HEK293 (cell line): Measurements from ENCODE around the gene EMSY.

Experiments
- CTCF ChIA-PET: fragments of 350-600 bp; formaldehyde crosslinking; extraction: SDS; loops from one replicate; lab custom pipeline; 2021; ENCODE audit warnings: antibody characterized with exemption; lab: Yijun Ruan, JAX
- POLR2A ChIA-PET: fragments of 300-600 bp; formaldehyde crosslinking; extraction: SDS; loops from one replicate; lab custom pipeline; 2020; ENCODE audit warnings: antibody characterized with exemption, inconsistent platforms; lab: Yijun Ruan, JAX
- H3K27ac ChIP-seq: fragments of 200-500 bp; sonication (Bioruptor generic); 2 replicates; pipeline ENCODE4 v1.5.1; 2014; ENCODE audit warnings: low read depth, low read length, control low read depth, inconsistent platforms; ENCODE audit errors: extremely low read depth
- H3K36me3 ChIP-seq, 2 experiments: fragments of 200-500 bp in 1 of 2; sonication (Bioruptor generic) in 1 of 2; 1 replicate in 1 of 2; 2 replicates in 1 of 2; pipeline ENCODE4 v1.5.1; 2014 to 2017; ENCODE audit warnings: inconsistent platforms in 2 of 2, low read length in 2 of 2; ENCODE audit not compliant: control insufficient read depth in 2 of 2, insufficient read depth in 1 of 2
- H3K4me1 ChIP-seq: fragments of 200-500 bp; sonication (Bioruptor generic); 2 replicates; pipeline ENCODE4 v1.5.1; 2014; ENCODE audit warnings: mild to moderate bottlenecking, low read length, inconsistent platforms; ENCODE audit not compliant: control insufficient read depth, insufficient read depth
- H3K4me3 ChIP-seq: 2 replicates; pipeline ENCODE4 v1.5.1; 2011; ENCODE audit warnings: low read depth, mild to moderate bottlenecking, control low read depth, low read length, moderate library complexity
- H3K9me3 ChIP-seq: fragments of 200-500 bp; sonication (Bioruptor generic); 2 replicates; pipeline ENCODE4 v1.5.1; 2014; ENCODE audit warnings: low read depth, low read length, inconsistent platforms; ENCODE audit not compliant: control insufficient read depth, insufficient read depth
- REST ChIP-seq: fragments of 450-650 bp; formaldehyde crosslinking; IDR thresholded peaks from 2 replicates; pipeline ENCODE4 v1.5.1; 2016; ENCODE audit warnings: missing biosample characterization, missing genetic modification characterization
- ZNF157 ChIP-seq: fragments of 450-650 bp; formaldehyde crosslinking; IDR thresholded peaks from 2 replicates; pipeline ENCODE4 v1.5.1; 2016; ENCODE audit warnings: missing biosample characterization, missing genetic modification characterization
- ZNF221 ChIP-seq: fragments of 450-650 bp; formaldehyde crosslinking; IDR thresholded peaks from 2 replicates; pipeline ENCODE4 v1.5.1; 2017; ENCODE audit warnings: missing biosample characterization, missing genetic modification characterization, borderline replicate concordance
- ZNF26 ChIP-seq: fragments of 450-650 bp; formaldehyde crosslinking; IDR thresholded peaks from 2 replicates; pipeline ENCODE4 v1.5.1; 2016; ENCODE audit warnings: missing biosample characterization, missing genetic modification characterization
- ZNF280D ChIP-seq: fragments of 450-650 bp; formaldehyde crosslinking; IDR thresholded peaks from 2 replicates; pipeline ENCODE4 v1.5.1; 2016; ENCODE audit warnings: missing biosample characterization, missing genetic modification characterization
- ZNF341 ChIP-seq: fragments of 450-650 bp; formaldehyde crosslinking; IDR thresholded peaks from 2 replicates; pipeline ENCODE4; 2016; ENCODE audit warnings: low read depth, missing biosample characterization, missing genetic modification characterization
- ZNF518A ChIP-seq: fragments of 450-650 bp; formaldehyde crosslinking; conservative IDR thresholded peaks from 2 replicates; pipeline ENCODE4 v1.5.1; 2016; ENCODE audit warnings: low read depth, missing biosample characterization, missing genetic modification characterization
- ZNF596 ChIP-seq: fragments of 450-650 bp; IDR thresholded peaks from 2 replicates; pipeline ENCODE4 v1.5.0; 2018; ENCODE audit warnings: missing biosample characterization, mild to moderate bottlenecking, missing genetic modification characterization, moderate library complexity
- ZNF670 ChIP-seq: fragments of 450-650 bp; formaldehyde crosslinking; IDR thresholded peaks from 2 replicates; pipeline ENCODE4 v1.5.1; 2016; ENCODE audit warnings: missing biosample characterization, missing genetic modification characterization, low read depth
- ZNF837 ChIP-seq: fragments of 450-650 bp; formaldehyde crosslinking; IDR thresholded peaks from 2 replicates; pipeline ENCODE4 v1.5.1; 2016; ENCODE audit warnings: missing biosample characterization, missing genetic modification characterization
- TF ChIP-seq, protein P1 (sequence below): fragments of 450-650 bp; formaldehyde crosslinking; IDR thresholded peaks from 2 replicates; pipeline ENCODE4 v1.5.1; 2016; ENCODE audit warnings: missing biosample characterization, missing genetic modification characterization, low read depth

The EMSY gene

GRCh38 chr11:76597533-76598425 is 153.0 kb downstream of the EMSY start:
- CTCF ChIA-PET = interaction anchor here (1.3 kb wide), 3 partner anchors 9 to 61 kb away, joined by 5 to 6 read pairs (median 6); no protein-coding TSS in a partner anchor
- POLR2A ChIA-PET = no interaction called here
- Histone ChIP-seq H3K27ac (no peak overlapping the region), H3K4me3 (no peak overlapping the region), H3K9me3 (no peaks in the 10 kb centered on the region), H3K4me1 (no peaks in the 10 kb centered on the region)
- TF ChIP-seq, protein P1, sequence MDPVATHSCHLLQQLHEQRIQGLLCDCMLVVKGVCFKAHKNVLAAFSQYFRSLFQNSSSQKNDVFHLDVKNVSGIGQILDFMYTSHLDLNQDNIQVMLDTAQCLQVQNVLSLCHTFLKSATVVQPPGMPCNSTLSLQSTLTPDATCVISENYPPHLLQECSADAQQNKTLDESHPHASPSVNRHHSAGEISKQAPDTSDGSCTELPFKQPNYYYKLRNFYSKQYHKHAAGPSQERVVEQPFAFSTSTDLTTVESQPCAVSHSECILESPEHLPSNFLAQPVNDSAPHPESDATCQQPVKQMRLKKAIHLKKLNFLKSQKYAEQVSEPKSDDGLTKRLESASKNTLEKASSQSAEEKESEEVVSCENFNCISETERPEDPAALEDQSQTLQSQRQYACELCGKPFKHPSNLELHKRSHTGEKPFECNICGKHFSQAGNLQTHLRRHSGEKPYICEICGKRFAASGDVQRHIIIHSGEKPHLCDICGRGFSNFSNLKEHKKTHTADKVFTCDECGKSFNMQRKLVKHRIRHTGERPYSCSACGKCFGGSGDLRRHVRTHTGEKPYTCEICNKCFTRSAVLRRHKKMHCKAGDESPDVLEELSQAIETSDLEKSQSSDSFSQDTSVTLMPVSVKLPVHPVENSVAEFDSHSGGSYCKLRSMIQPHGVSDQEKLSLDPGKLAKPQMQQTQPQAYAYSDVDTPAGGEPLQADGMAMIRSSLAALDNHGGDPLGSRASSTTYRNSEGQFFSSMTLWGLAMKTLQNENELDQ (tag by site-specific recombination) = no peak
- TF ChIP-seq ZNF596 (no peak), ZNF157 (tag by site-specific recombination) (no peak), ZNF670 (tag by site-specific recombination) (no peak), ZNF26 (tag by site-specific recombination) (no peak), ZNF280D (no peak), ZNF341 (tag by site-specific recombination) (no peak), ZNF518A (tag by site-specific recombination) (no peak), ZNF837 (tag by site-specific recombination) (no peak), REST (tag by site-specific recombination) (no peak), ZNF221 (tag by site-specific recombination) (no peak)
- TF ChIP-seq, all 188 proteins: peak for 0
- no peaks in the 10 kb centered on the region for H3K36me3 ChIP-seq
